Measurements from ENCODE around the gene NRXN2. TPM values are rescaled to one million over a fixed set of nuclear protein-coding genes. Genes with fewer than 3 reads are reported as not detected.
"Not testable (repeated sequence)": the region's sequence is repeated elsewhere in the genome, so short reads cannot be mapped to it uniquely, and the experiment has no call there.

The NRXN2 gene
- polyA plus RNA-seq, 2 donors, result 0.24 to 0.44 TPM

GRCh38 chr11:64563966-64564365 lies 159.0 kb downstream of the NRXN2 start:
- Histone ChIP-seq H3K4me1 (ENCODE audit: control insufficient read depth in 2 of 2, insufficient read depth in 2 of 2, low read length in 1 of 2) (peaks cover 0 to 3% of the 10 kb centered on the region in 2 donors), H3K27me3 (ENCODE audit: control insufficient read depth in 1 of 2, insufficient read depth in 2 of 2, low read length in 2 of 2) (no peaks in the 10 kb centered on the region), H3K36me3 (ENCODE audit: control insufficient read depth in 2 of 2, insufficient read depth in 2 of 2, low read length in 1 of 2) (no peaks in the 10 kb centered on the region), H3K27ac (ENCODE audit: low read depth in 2 of 2, low read length in 1 of 2) (no peak overlapping the region), H3K9me3 (ENCODE audit: control insufficient read depth in 2 of 2, insufficient read depth in 1 of 2, low read depth in 1 of 2, low read length in 1 of 2) (no peaks in the 10 kb centered on the region), H3K4me3 (ENCODE audit: low read depth in 1 of 2, low read length in 2 of 2) (no peak overlapping the region)
- WGBS, 2 donors, result 87 to 90% methylated on average over 12 of the region's 12 CpGs

DNA sequence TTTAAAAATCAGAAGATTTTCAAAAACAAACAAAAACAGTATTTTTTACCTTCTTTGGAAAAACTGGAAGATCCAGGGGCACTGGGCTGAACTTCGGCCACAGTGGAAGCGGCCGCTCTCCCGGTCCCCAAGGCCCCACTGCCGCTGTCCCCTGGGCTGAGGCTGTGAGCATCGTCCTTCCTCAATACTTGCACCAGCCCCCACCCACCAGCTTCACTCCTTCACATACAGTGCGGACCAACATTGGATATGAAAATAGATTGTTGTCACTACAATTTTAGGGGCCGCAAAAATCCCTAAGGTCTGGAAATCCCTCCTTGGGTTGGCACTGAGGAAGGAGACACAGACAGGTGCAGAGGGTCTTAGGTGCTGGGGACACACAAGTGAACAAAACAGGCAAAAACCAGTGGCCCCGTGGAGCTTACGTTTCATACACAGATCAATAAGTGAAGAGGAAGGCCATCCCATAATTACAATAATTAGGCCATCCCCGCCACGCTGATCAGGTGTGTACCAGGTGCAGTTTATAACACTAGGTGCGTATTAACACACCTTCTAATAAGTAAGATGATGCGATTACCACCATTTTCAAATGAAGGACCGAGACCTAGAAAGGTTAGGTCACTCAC lies 160.2 kb downstream of the NRXN2 start:
- H3K27me3 ChIP-seq (ENCODE audit: control insufficient read depth in 1 of 2, insufficient read depth in 2 of 2, low read length in 2 of 2), result no peaks in the 10 kb centered on the region
- no peaks in the 10 kb centered on the region for H3K9me3 ChIP-seq (ENCODE audit: control insufficient read depth in 2 of 2, insufficient read depth in 1 of 2, low read depth in 1 of 2, low read length in 1 of 2)
- H3K4me1 ChIP-seq (ENCODE audit: control insufficient read depth in 2 of 2, insufficient read depth in 2 of 2, low read length in 1 of 2), result peaks cover 0 to 3% of the 10 kb centered on the region in 2 donors
- no peak overlapping the region for H3K27ac ChIP-seq (ENCODE audit: low read depth in 2 of 2, low read length in 1 of 2)
- 90 to 94% methylated on average over 15 of the region's 15 CpGs for WGBS, 2 donors
- H3K36me3 ChIP-seq (ENCODE audit: control insufficient read depth in 2 of 2, insufficient read depth in 2 of 2, low read length in 1 of 2), result no peaks in the 10 kb centered on the region
- no peak overlapping the region for H3K4me3 ChIP-seq (ENCODE audit: low read depth in 1 of 2, low read length in 2 of 2)

DNA sequence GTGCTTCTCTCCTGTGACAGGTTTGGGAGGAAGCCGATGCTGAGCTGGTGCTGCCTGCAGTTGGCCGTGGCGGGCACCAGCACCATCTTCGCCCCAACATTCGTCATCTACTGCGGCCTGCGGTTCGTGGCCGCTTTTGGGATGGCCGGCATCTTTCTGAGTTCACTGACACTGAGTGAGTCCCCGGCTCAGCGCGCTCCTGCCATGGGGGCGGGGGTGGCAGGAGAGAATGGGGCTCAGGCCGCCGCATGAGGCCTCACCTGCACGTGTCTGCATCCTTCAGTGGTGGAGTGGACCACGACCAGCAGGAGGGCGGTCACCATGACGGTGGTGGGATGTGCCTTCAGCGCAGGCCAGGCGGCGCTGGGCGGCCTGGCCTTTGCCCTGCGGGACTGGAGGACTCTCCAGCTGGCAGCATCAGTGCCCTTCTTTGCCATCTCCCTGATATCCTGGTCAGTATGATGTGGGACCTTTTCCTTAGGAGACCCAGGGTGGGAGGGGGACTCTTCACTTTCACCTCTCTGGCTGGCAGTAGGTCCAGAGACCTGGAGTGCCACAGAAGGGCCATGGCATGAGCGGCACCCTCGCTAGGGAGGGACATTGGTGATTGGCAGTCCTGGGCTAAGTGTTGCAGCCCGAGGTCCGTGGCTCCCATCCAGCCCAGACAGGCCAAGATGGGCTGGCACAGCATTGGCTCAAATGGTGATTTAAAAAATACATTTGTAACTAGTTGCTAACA lies 160.8 kb downstream of the NRXN2 start:
- no peak overlapping the region for H3K27ac ChIP-seq (ENCODE audit: low read depth in 2 of 2, low read length in 1 of 2)
- H3K36me3 ChIP-seq (ENCODE audit: control insufficient read depth in 2 of 2, insufficient read depth in 2 of 2, low read length in 1 of 2), result no peaks in the 10 kb centered on the region
- 91% methylated on average over 29 of the region's 29 CpGs for WGBS, 2 donors
- peaks cover 0 to 3% of the 10 kb centered on the region in 2 donors for H3K4me1 ChIP-seq (ENCODE audit: control insufficient read depth in 2 of 2, insufficient read depth in 2 of 2, low read length in 1 of 2)
- H3K4me3 ChIP-seq (ENCODE audit: low read depth in 1 of 2, low read length in 2 of 2), result no peak overlapping the region
- no peaks in the 10 kb centered on the region for H3K27me3 ChIP-seq (ENCODE audit: control insufficient read depth in 1 of 2, insufficient read depth in 2 of 2, low read length in 2 of 2)
- H3K9me3 ChIP-seq (ENCODE audit: control insufficient read depth in 2 of 2, insufficient read depth in 1 of 2, low read depth in 1 of 2, low read length in 1 of 2), result no peaks in the 10 kb centered on the region

DNA sequence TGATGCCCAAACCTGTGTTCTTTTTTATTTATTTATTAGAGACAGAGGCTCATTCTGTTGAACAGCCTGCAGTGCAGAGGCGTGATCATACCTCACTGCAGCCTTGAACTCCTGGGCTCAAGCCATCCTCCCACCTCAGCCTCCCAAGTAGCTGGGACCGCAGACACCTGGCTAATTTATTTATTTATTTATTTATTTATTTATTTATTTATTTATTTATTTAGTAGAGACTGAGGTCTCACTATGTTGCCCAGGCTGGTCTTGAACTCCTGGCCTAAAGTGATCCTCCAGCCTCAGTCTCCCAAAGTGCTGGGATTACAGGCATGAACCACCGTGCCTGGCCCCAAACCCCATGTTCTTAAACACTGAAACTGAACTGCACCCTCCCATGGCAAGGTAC lies 161.6 kb downstream of the NRXN2 start:
- not testable (repeated sequence) for H3K4me3 ChIP-seq (ENCODE audit: low read depth in 1 of 2, low read length in 2 of 2); H3K27me3 ChIP-seq (ENCODE audit: control insufficient read depth in 1 of 2, insufficient read depth in 2 of 2, low read length in 2 of 2); H3K9me3 ChIP-seq (ENCODE audit: control insufficient read depth in 2 of 2, insufficient read depth in 1 of 2, low read depth in 1 of 2, low read length in 1 of 2); H3K4me1 ChIP-seq (ENCODE audit: control insufficient read depth in 2 of 2, insufficient read depth in 2 of 2, low read length in 1 of 2); H3K27ac ChIP-seq (ENCODE audit: low read depth in 2 of 2, low read length in 1 of 2); H3K36me3 ChIP-seq (ENCODE audit: control insufficient read depth in 2 of 2, insufficient read depth in 2 of 2, low read length in 1 of 2)
- 84 to 91% methylated on average over 3 of the region's 3 CpGs for WGBS, 2 donors

DNA sequence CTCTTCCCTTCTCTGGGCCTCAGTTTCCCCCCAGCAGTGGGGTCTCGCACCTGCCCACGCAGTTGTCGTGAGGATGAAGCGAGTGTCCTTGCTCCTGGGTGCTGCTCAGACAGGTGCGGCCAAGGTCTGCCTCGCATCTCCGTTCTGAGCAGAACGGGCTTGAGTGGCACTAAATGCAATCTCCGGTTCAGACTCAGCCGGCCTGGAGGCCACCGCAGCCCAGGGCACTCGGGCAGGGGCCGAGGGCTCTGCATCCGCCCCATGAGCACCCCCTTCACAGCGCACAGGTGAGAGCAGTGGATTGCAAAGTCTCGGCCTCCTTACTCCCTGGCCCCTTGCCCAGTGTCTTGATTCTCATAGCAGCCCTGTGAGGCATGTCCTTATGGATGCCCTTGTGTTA lies 162.1 kb downstream of the NRXN2 start:
- 88 to 89% methylated on average over 16 of the region's 16 CpGs for WGBS, 2 donors
- Histone ChIP-seq H3K27me3 (ENCODE audit: control insufficient read depth in 1 of 2, insufficient read depth in 2 of 2, low read length in 2 of 2) (no peaks in the 10 kb centered on the region), H3K9me3 (ENCODE audit: control insufficient read depth in 2 of 2, insufficient read depth in 1 of 2, low read depth in 1 of 2, low read length in 1 of 2) (no peaks in the 10 kb centered on the region), H3K27ac (ENCODE audit: low read depth in 2 of 2, low read length in 1 of 2) (no peak overlapping the region), H3K36me3 (ENCODE audit: control insufficient read depth in 2 of 2, insufficient read depth in 2 of 2, low read length in 1 of 2) (no peaks in the 10 kb centered on the region), H3K4me1 (ENCODE audit: control insufficient read depth in 2 of 2, insufficient read depth in 2 of 2, low read length in 1 of 2) (no peaks in the 10 kb centered on the region), H3K4me3 (ENCODE audit: low read depth in 1 of 2, low read length in 2 of 2) (no peak overlapping the region)

DNA sequence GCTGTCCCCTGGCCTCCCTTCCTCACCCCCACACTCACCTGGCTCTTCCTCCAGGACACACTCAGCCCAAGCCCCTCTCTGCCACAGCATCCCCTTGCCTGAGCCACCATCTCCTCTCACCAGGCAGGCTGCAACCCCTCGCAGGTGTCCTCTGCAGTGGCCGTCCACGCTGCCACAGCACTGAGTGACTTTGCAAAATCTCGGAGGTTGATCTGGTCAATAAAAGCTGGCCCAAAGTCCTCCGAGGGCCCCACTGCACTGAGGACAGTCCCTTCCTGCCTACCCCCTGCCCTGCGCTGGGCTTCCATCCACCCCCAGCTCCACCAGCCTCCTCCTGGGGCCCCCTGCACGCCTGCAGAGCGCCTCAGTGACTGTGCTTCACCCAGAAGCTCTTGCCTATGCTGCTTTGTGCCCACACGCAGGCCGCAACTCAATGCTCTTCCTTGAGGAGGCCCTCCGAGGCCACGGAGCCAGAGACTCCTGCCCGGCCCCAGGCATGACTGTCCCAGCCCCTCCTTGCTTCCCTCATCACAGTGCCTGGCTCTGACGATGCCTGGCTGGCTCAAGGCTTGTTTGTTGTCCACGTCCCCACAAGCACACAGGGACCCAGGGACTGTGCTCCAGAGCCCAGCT lies 162.7 kb downstream of the NRXN2 start:
- H3K36me3 ChIP-seq (ENCODE audit: control insufficient read depth in 2 of 2, insufficient read depth in 2 of 2, low read length in 1 of 2), result no peaks in the 10 kb centered on the region
- WGBS, 2 donors, result 75 to 80% methylated on average over 15 of the region's 15 CpGs

GRCh38 chr11:64559351-64560138 lies 163.5 kb downstream of the NRXN2 start:
- WGBS, 2 donors, result 77 to 78% methylated on average over 18 to 19 of the region's 19 CpGs
- H3K4me3 ChIP-seq (ENCODE audit: low read depth in 1 of 2, low read length in 2 of 2), result no peak overlapping the region

More for the DNA sequence above, 162.7 kb downstream of the NRXN2 start:
- H3K4me1 ChIP-seq (ENCODE audit: control insufficient read depth in 2 of 2, insufficient read depth in 2 of 2, low read length in 1 of 2), result no peaks in the 10 kb centered on the region
- H3K27ac ChIP-seq (ENCODE audit: low read depth in 2 of 2, low read length in 1 of 2), result no peak overlapping the region
- no peaks in the 10 kb centered on the region for H3K27me3 ChIP-seq (ENCODE audit: control insufficient read depth in 1 of 2, insufficient read depth in 2 of 2, low read length in 2 of 2)
- no peak overlapping the region for H3K4me3 ChIP-seq (ENCODE audit: low read depth in 1 of 2, low read length in 2 of 2)
- H3K9me3 ChIP-seq (ENCODE audit: control insufficient read depth in 2 of 2, insufficient read depth in 1 of 2, low read depth in 1 of 2, low read length in 1 of 2), result no peaks in the 10 kb centered on the region

DNA sequence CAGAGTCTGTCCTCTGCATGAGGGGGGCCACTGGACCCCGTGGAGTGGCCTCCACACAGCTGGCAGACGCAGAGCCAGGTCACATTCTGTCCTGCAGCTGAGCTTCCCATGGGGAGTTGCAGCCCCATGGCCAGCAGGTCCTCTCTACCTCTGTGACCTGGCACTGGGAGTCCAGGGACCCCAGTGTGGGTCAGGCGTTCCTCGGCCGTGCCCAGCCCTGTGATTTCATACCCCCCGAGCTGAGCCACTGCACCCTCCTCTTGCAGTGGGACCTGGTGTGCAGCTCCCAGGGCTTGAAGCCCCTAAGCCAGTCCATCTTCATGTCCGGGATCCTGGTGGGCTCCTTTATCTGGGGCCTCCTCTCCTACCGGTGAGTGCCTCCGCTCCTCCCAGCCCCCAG lies 164.1 kb downstream of the NRXN2 start:
- Histone ChIP-seq H3K27me3 (ENCODE audit: control insufficient read depth in 1 of 2, insufficient read depth in 2 of 2, low read length in 2 of 2) (no peaks in the 10 kb centered on the region), H3K27ac (ENCODE audit: low read depth in 2 of 2, low read length in 1 of 2) (no peak overlapping the region), H3K9me3 (ENCODE audit: control insufficient read depth in 2 of 2, insufficient read depth in 1 of 2, low read depth in 1 of 2, low read length in 1 of 2) (no peaks in the 10 kb centered on the region), H3K36me3 (ENCODE audit: control insufficient read depth in 2 of 2, insufficient read depth in 2 of 2, low read length in 1 of 2) (no peaks in the 10 kb centered on the region), H3K4me3 (ENCODE audit: low read depth in 1 of 2, low read length in 2 of 2) (no peak overlapping the region), H3K4me1 (ENCODE audit: control insufficient read depth in 2 of 2, insufficient read depth in 2 of 2, low read length in 1 of 2) (no peaks in the 10 kb centered on the region)
- WGBS, 2 donors, result 83 to 89% methylated on average over 9 of the region's 9 CpGs

More at GRCh38 chr11:64559351-64560138, 163.5 kb downstream of the NRXN2 start:
- no peaks in the 10 kb centered on the region for H3K27me3 ChIP-seq (ENCODE audit: control insufficient read depth in 1 of 2, insufficient read depth in 2 of 2, low read length in 2 of 2)
- no peaks in the 10 kb centered on the region for H3K9me3 ChIP-seq (ENCODE audit: control insufficient read depth in 2 of 2, insufficient read depth in 1 of 2, low read depth in 1 of 2, low read length in 1 of 2)
- no peaks in the 10 kb centered on the region for H3K36me3 ChIP-seq (ENCODE audit: control insufficient read depth in 2 of 2, insufficient read depth in 2 of 2, low read length in 1 of 2)
- H3K4me1 ChIP-seq (ENCODE audit: control insufficient read depth in 2 of 2, insufficient read depth in 2 of 2, low read length in 1 of 2), result no peaks in the 10 kb centered on the region
- no peak overlapping the region for H3K27ac ChIP-seq (ENCODE audit: low read depth in 2 of 2, low read length in 1 of 2)

- WGBS, 2 donors, result 81% methylated on average over 14 of the region's 14 CpGs
- no peak overlapping the region for H3K27ac ChIP-seq (ENCODE audit: low read depth in 2 of 2, low read length in 1 of 2)
- no peaks in the 10 kb centered on the region for H3K4me1 ChIP-seq (ENCODE audit: control insufficient read depth in 2 of 2, insufficient read depth in 2 of 2, low read length in 1 of 2)
- H3K27me3 ChIP-seq (ENCODE audit: control insufficient read depth in 1 of 2, insufficient read depth in 2 of 2, low read length in 2 of 2), result no peaks in the 10 kb centered on the region
- H3K9me3 ChIP-seq (ENCODE audit: control insufficient read depth in 2 of 2, insufficient read depth in 1 of 2, low read depth in 1 of 2, low read length in 1 of 2), result no peaks in the 10 kb centered on the region
- H3K36me3 ChIP-seq (ENCODE audit: control insufficient read depth in 2 of 2, insufficient read depth in 2 of 2, low read length in 1 of 2), result no peaks in the 10 kb centered on the region
- no peak overlapping the region for H3K4me3 ChIP-seq (ENCODE audit: low read depth in 1 of 2, low read length in 2 of 2)
These were observed 164.8 kb downstream of the NRXN2 start for GRCh38 chr11:64558065-64558745.

Measured in esophagus (tissue), 2 donors.